B cell (primary cell): ENCODE data around the gene KLHL26. TPM values are rescaled to one million over a fixed set of nuclear protein-coding genes. Genes with fewer than 3 reads are reported as not detected.

Experiments used
- ATAC-seq: fragments of 200-7000 bp; cut with Tn5 transposase; one replicate; pipeline ENCODE4 v1.10.0; 2021; ENCODE audit warnings: low read depth, mild to moderate bottlenecking, moderate number of reproducible peaks, moderate library complexity
- CTCF ChIA-PET: fragments of 350-600 bp; sonication (Branson Sonifier 250); formaldehyde crosslinking; loops from one replicate; lab custom pipeline; 2021; ENCODE audit warnings: antibody characterized with exemption, inconsistent platforms; lab: Charles Lee
- POLR2A ChIA-PET: fragments of 350-600 bp; sonication (Branson Sonifier 250); formaldehyde crosslinking; loops from one replicate; lab custom pipeline; 2021; ENCODE audit warnings: antibody characterized with exemption; lab: Charles Lee
- DNase-seq: peaks from one replicate; pipeline ENCODE4 v3.0.0; 2013
- H2AFZ ChIP-seq: 2 replicates; pipeline ENCODE4 v1.6.1; 2012; ENCODE audit warnings: mild to moderate bottlenecking, low read depth, low read length; ENCODE audit not compliant: insufficient read depth, poor library complexity, severe bottlenecking
- H3K27ac ChIP-seq, 2 donors: 1 replicate in 1 of 2; 2 replicates in 1 of 2; pipeline ENCODE4 v1.5.1; 2012 to 2013; ENCODE audit warnings: low read length in 2 of 2, mild to moderate bottlenecking in 2 of 2, moderate library complexity in 1 of 2
- H3K27me3 ChIP-seq, 4 experiments: fragments of 200-600 bp in 1 of 4; sonication (generic) in 1 of 4; replicated peaks in 1 of 4; 1 replicate in 2 of 4; 2 replicates in 2 of 4; pipeline versions ENCODE4 v1.6.1 to v1.7.0; 2013 to 2016; ENCODE audit warnings: low read length in 3 of 4, mild to moderate bottlenecking in 2 of 4, mixed read lengths in 1 of 4, moderate library complexity in 1 of 4; ENCODE audit not compliant: insufficient read depth in 4 of 4, control insufficient read depth in 3 of 4; ENCODE audit errors: control extremely low read depth in 1 of 4
- H3K36me3 ChIP-seq, 2 experiments: replicated peaks in 1 of 2; 1 replicate in 1 of 2; 2 replicates in 1 of 2; pipeline versions ENCODE4 v1.6.1 to v1.7.1; 2013; ENCODE audit warnings: low read length in 1 of 2; ENCODE audit not compliant: insufficient read depth in 2 of 2, control insufficient read depth in 1 of 2; ENCODE audit errors: control extremely low read depth in 1 of 2, extremely low read depth in 1 of 2
- H3K4me1 ChIP-seq, 2 donors: fragments of 200-600 bp in 1 of 2; sonication (generic) in 1 of 2; 1 replicate in 1 of 2; 2 replicates in 1 of 2; pipeline versions ENCODE4 v1.5.1 to v1.6.1; 2013 to 2017; ENCODE audit warnings: low read length in 2 of 2; ENCODE audit not compliant: control insufficient read depth in 2 of 2, insufficient read depth in 2 of 2
- H3K4me2 ChIP-seq: replicated peaks from 2 replicates; pipeline ENCODE3; 2012; ENCODE audit warnings: mild to moderate bottlenecking, low read depth, low read length; ENCODE audit not compliant: poor library complexity, severe bottlenecking
- H3K4me3 ChIP-seq, 5 experiments: fragments of 200-600 bp in 1 of 5; sonication (generic) in 1 of 5; 1 replicate in 3 of 5; 2 replicates in 2 of 5; pipeline versions ENCODE4 v1.5.1 to v1.7.0; 2011 to 2016; ENCODE audit warnings: low read length in 4 of 5, mild to moderate bottlenecking in 4 of 5, low read depth in 2 of 5, control low read depth in 1 of 5, moderate library complexity in 1 of 5; ENCODE audit not compliant: insufficient read depth in 1 of 5; ENCODE audit errors: control extremely low read depth in 1 of 5, extremely low read depth in 1 of 5
- H3K79me2 ChIP-seq: fragments of 200-600 bp; sonication (generic); one replicate; pipeline ENCODE4 v1.6.0; 2016; ENCODE audit warnings: low read length; ENCODE audit not compliant: control insufficient read depth, insufficient read depth
- H3K9ac ChIP-seq: fragments of 200-600 bp; sonication (generic); 2 replicates; pipeline ENCODE4 v1.6.1; 2017; ENCODE audit warnings: mild to moderate bottlenecking, low read length, moderate library complexity
- H3K9me3 ChIP-seq, 3 donors: one replicate each; pipeline versions ENCODE4 v1.6.1 to v1.7.1; 2013; ENCODE audit warnings: low read length in 2 of 3; ENCODE audit not compliant: control insufficient read depth in 2 of 3, insufficient read depth in 1 of 3; ENCODE audit errors: control extremely low read depth in 1 of 3
- H4K20me1 ChIP-seq: 2 replicates; pipeline ENCODE4 v1.6.0; 2012; ENCODE audit warnings: mild to moderate bottlenecking, low read length; ENCODE audit not compliant: insufficient read depth, control insufficient read depth, poor library complexity, severe bottlenecking
- H3K27ac Mint-ChIP-seq: one replicate; pipeline ENCODE4 v1.8.0; 2021; ENCODE audit warnings: mixed read lengths
- H3K27me3 Mint-ChIP-seq: one replicate; pipeline ENCODE4 v1.8.0; 2021; ENCODE audit warnings: mixed read lengths
- H3K4me1 Mint-ChIP-seq: one replicate; pipeline ENCODE4 v1.8.0; 2021; ENCODE audit warnings: mixed read lengths
- H3K4me3 Mint-ChIP-seq: one replicate; pipeline ENCODE4 v1.8.0; 2021; ENCODE audit warnings: mixed read lengths
- H3K9me3 Mint-ChIP-seq: one replicate; pipeline ENCODE4 v1.8.0; 2022; ENCODE audit warnings: mixed read lengths; ENCODE audit not compliant: insufficient read depth
- CTCF ChIP-seq: fragments of 200-600 bp; IDR thresholded peaks from one replicate; pipeline ENCODE4 v1.8.0; 2022; ENCODE audit warnings: antibody characterized with exemption, mild to moderate bottlenecking
- EZH2 ChIP-seq: IDR thresholded peaks from 2 replicates; pipeline ENCODE4 v1.6.1; 2012; ENCODE audit warnings: borderline replicate concordance, low read depth, mild to moderate bottlenecking, moderate library complexity, low read length; ENCODE audit not compliant: insufficient read depth, poor library complexity, severe bottlenecking
- WGBS: methylation state at CpG from one replicate; pipeline ENCODE4 v1.1.5; 2013; ENCODE audit warnings: missing lambda C conversion rate; ENCODE audit not compliant: insufficient coverage; 5-methylcytosine and 5-hydroxymethylcytosine counted together
- intact Hi-C: fragments of 100-400 bp; cut with micrococcal nuclease; formaldehyde crosslinking; loops from one replicate; pipeline ENCODE4 v1.10.0; 2022
- polyA plus RNA-seq: library from polyadenylated mRNA; depleted of rRNA; stranded (reverse); fragments of >200 nt; gene quantifications from 2 replicates; pipeline ENCODE4 v1.2.3, GENCODE V29; 2012
- total RNA-seq, 2 donors: library from RNA; stranded (reverse); fragments of 120-200 nt in 1 of 2; gene quantifications; 1 replicate in 1 of 2; 2 replicates in 1 of 2; pipeline versions ENCODE4 v1.2.3 to v1.2.4, GENCODE V29; 2013 to 2022

The KLHL26 gene
- total and polyA plus RNA-seq, 2 donors (not counting 1 experiment from before 2014, with no cell fraction given): 5.0 to 14.6 TPM

- ChIA-PET POLR2A (no interaction called here), CTCF (interaction anchor here (2.0 kb wide), 1 partner anchor 11 kb away, joined by 6 read pairs; the partner anchor contains the start of gene TMEM59L)
- Histone ChIP-seq H3K79me2 (no peaks in the 10 kb centered on the region), H3K4me2 (no peak overlapping the region), H3K9ac (no peak overlapping the region), H3K9me3 (peaks cover 0 to 4% (median 0%) of the 10 kb centered on the region in 3 donors), H3K27ac (no peak overlapping the region), H3K27me3 (peaks cover 0 to 69% (median 27%) of the 10 kb centered on the region in 4 experiments), H3K36me3 (no peaks in the 10 kb centered on the region), H3K4me1 (peaks cover 13 to 21% of the 10 kb centered on the region in 2 donors), H3K4me3 (no peak overlapping the region), H4K20me1 (no peaks in the 10 kb centered on the region), H2AFZ (no peak overlapping the region)
- H3K9me3 Mint-ChIP-seq: no peaks in the 10 kb centered on the region
- H3K27ac Mint-ChIP-seq: no peak overlapping the region
- no peak overlapping the region for H3K4me3 Mint-ChIP-seq
- ATAC-seq (no peak), DNase-seq (no peak)
- no peak for TF ChIP-seq EZH2
- no peak for TF ChIP-seq CTCF
- peaks cover 12% of the 10 kb centered on the region for H3K4me1 Mint-ChIP-seq
- intact Hi-C loops: no loop called here
- peaks cover 32% of the 10 kb centered on the region for H3K27me3 Mint-ChIP-seq
- 56% methylated on average over 1 of the region's 4 CpGs for WGBS
These were observed 35.0 kb upstream of the KLHL26 start for GRCh38 chr19:18601875-18602274.

GRCh38 chr19:18603255-18603957 lies 33.4 kb upstream of the KLHL26 start:
- Mint-ChIP-seq H3K4me3 (peak overlapping the region; percentile 32), H3K4me1 (peaks cover 16% of the 10 kb centered on the region), H3K27ac (peak overlapping the region; percentile 46), H3K9me3 (no peaks in the 10 kb centered on the region), H3K27me3 (peaks cover 32% of the 10 kb centered on the region)
- intact Hi-C loops: no loop called here
- Histone ChIP-seq H3K27ac (no peak overlapping the region), H3K4me1 (peaks cover 26 to 31% of the 10 kb centered on the region in 2 donors), H3K9me3 (peaks cover 0 to 11% (median 0%) of the 10 kb centered on the region in 3 donors), H3K4me2 (no peak overlapping the region), H3K4me3 (no peak overlapping the region), H2AFZ (no peak overlapping the region), H3K9ac (no peak overlapping the region), H3K79me2 (no peaks in the 10 kb centered on the region), H3K27me3 (peaks cover 0 to 69% (median 35%) of the 10 kb centered on the region in 4 experiments), H4K20me1 (no peaks in the 10 kb centered on the region), H3K36me3 (no peaks in the 10 kb centered on the region)
- DNase-seq: no peak
- TF ChIP-seq EZH2 (no peak), CTCF (no peak)
- WGBS: 4% methylated on average over 31 of the region's 32 CpGs
- ChIA-PET CTCF (interaction anchor here (0.7 to 2.0 kb wide), 2 partner anchors 9 to 18 kb away, joined by 3 to 6 read pairs; partner anchors contain the start of gene TMEM59L), POLR2A (interaction anchor here (0.6 to 0.8 kb wide), 2 partner anchors 9 to 20 kb away, joined by 3 to 7 read pairs; no protein-coding TSS in a partner anchor)
- peak; percentile 48 for ATAC-seq
